Embryonic facial prominence (tissue), 1 donor: ENCODE data around the gene KCNQ1OT1.

Experiments
- DNase-seq: peaks from one replicate; pipeline ENCODE4 v3.0.0-alpha.2; 2016; ENCODE audit errors: extremely low spot score

KCNQ1OT1 gene

GRCh38 chr11:2737226-2737590 is 37.4 kb upstream of the KCNQ1OT1 start:
- no peak for DNase-seq

GRCh38 chr11:2736577-2737225 is 36.9 kb upstream of the KCNQ1OT1 start:
- no peak for DNase-seq

GRCh38 chr11:2735053-2735589 is 35.3 kb upstream of the KCNQ1OT1 start:
- no peak for DNase-seq

- DNase-seq, result no peak
Measured at GRCh38 chr11:2734181-2735052, 34.6 kb upstream of the KCNQ1OT1 start.

DNA sequence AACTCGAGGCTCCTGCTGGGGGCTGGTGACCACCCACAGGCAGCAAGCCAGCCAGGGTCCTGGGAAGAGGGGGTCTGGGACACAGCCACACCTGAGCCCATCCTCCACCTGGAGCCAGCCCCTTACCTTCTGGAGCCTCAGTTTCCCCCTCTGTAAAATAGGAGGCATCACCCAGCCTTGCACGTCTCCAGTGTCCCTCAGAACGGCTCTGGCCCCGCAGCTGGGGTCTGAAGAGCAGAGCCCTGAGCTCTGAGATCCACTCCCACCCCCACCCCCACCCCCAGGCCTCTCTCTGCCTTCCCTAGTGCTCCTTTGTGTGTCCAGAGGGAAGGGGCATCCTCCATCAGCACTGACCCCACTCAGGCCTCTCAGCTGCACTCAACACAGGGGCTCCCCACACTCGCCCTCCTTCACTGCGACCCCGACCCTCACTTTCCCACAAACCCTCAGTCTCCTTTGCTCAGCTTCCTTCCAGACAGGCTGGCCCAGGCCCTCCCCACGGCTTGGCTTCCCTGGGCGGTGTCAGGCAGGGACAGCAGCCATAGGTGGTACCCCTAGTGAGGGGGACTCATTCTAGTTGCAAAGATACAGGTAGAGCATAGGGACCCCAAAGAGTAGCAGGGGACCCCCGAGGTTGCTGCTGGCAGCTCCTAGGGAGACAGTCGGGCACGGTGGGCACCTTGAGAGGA is 33.3 kb upstream of the KCNQ1OT1 start:
- no peak for DNase-seq

DNA sequence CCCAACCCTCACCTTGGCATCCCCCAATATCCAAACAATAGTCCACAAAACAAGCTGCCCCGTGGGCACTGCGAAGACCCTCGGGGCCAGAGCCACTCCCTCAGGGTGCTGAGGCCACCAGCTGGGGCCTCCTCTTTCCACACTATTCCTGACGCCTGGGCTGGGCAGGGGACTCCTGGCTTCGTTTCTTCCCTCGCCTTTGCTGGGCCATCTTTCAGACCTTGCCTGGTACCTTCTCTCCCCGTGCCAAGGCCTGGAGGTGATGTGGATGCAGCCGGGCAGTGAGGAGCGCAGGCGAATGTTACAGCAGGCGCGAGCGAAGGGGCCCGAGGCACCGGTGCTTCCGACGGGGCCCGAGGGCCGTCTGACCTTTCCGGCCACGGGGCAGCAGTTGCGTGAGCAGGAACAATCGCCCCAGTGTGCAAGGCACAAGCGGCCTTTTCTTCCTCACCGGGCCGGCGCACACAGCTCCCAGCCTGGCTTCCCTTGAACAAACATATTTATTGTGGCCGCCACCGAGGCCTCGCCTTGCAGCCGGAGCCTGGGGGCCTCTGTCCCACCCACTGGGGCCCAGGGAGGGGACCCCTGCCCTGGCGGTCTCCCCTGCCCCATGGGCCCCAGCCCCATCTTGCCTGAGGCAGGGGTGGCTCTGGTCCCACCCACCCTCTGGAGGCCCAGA is 32.6 kb upstream of the KCNQ1OT1 start:
- no peak for DNase-seq

- no peak for DNase-seq
Measured at GRCh38 chr11:2731130-2732125, 31.6 kb upstream of the KCNQ1OT1 start.

DNA sequence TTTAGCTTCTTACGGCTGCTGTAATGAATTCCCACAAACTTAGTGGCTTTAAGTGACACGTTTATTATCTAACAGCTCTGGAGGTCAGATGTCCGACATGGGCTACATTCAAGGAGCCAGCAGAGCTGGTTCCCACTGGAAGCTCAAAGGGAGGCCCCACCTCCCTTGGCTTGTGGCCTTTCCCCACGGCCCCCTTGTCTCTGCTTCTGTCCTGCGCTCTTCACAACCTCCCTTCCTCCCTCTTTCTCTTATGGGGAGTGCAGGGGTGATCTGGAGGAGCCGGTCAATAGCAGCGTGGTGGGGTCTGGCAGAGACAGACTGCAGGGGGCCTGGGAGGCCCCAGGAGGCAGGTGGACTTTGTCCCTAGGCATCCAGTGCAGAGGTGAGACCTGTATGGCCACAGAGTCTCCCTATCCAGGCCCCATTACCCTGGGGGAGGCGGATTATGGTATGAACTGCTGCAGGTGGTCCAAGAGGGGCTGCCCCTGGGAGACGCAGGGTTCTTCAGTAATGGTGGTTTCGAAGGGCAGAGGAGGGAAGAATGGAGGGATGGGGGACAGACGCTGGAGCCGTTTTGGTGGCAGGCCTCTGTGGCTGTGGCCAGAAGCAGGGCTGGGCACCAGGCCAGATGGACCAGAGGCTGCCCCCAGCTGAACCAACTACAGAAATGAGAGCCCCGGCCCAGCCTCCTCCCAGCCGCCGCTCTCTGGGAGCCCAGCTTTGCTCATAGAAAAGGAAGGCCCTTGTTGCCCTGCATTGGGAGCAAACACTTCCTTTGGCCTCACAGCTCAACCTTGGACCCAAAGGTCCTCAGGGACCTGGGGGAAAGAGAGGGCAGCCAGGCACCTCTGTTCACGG is 30.7 kb upstream of the KCNQ1OT1 start:
- no peak for DNase-seq

DNA sequence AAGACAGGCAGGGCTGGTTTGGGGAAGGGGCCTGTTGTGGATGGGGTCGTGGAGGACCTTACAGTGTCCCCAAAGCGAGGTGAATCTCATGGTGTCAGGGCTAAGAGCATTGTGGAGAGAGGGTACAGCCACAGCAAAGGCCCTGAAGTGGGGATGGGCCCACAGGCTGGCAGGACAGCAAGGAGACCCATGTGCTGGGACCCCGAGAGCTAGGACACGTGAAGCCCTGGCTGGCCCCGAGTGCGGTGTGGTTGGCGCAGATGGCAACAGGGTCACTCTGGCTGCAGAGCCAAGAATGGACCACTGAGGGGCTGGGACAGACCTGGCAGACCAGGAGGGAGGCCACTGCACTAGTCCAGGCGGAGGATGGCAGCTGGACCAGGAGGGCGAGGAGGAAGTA is 30.0 kb upstream of the KCNQ1OT1 start:
- no peak for DNase-seq

- DNase-seq, result no peak
Measured at GRCh38 chr11:2728663-2729332, 29.0 kb upstream of the KCNQ1OT1 start.

DNA sequence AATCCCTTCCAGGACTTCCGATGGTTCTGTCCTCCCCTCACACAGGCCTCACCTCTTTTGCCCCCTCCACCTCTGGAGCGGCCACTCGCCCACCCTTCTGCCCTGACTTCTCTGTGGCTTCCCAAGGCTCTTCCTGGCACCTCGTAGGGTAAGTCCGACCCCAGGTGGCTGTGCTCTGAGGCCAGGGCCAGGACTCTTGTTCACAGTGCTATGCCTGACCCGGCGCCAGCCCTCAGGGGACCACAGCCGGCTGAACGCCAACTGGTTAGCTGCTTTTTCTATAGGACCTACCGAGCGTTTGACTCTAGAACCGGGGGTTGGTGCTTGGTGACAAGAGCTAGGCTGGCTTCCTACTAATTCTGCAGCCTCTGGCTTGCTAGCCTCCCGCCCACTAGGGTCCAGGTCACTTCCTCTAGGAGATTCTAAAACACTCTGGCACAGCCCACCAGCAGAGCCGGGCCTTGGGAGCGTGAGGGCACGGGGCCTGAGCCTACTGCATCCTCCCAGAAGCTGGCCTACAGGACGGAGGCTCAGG is 28.4 kb upstream of the KCNQ1OT1 start:
- DNase-seq, result no peak

DNA sequence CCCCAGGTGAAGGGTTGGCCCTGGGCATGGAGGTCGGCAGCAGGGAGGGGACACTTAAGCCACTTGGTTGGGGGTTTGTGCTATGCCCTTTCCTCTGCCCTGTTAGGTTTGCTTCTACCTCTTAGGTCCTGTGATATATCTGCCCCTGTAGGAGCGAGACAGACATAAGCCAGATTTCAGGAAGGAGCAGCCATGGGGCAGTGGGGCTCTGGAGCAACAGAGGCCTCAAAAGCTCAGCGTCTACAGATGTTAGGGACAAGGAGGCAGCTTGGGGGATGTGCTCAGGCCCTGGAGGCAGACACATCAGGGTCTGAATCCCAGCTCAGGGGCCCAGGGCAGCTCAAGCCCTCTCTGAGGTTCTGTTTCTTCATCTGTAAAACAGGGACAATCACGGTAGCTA is 27.2 kb upstream of the KCNQ1OT1 start:
- no peak for DNase-seq

DNA sequence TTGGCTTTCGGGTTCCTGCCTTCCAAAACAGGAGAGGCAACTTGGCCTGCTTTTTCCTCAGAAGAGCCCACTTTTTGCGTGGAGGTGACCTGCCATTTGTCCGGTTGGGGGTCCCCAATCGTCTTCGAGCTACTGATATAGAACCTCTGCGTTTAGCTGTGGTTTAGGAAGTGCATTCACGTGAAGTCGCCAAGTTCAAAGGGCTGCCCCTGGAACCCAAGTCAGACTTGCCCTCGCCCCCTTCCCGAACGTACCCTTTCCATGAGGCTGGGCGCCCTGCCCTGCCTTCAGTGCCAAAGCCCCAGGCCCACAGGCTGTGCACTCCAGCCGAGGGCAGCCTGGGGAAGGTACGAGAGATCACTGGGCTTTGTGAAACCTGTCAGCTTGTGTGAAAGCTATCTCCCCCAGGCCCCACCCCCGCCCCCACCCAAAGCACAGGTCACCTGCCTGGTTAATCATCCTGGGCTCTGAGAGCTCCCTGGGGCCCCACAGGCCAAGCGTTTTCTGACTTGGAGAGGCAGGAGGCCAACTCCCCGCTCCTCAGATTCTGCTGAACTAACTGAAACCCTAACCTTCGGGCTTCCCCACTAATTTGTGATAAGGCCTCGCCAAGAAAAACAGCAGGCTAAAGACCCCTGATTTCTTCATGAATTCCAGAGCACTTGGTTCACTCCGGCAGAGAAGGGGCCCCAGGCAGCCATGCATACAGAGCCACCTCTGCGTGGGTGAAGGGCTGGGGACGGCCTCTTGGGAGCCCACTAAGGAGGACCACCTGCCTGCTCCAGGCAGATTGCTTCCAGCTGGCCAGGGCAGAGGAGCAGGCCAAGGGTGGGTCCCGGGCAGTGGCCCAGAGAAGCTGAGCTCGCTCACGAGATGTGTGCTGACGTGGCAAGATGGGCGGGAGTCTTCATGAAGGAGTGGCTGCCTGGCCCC is 25.8 kb upstream of the KCNQ1OT1 start:
- DNase-seq, result peak; percentile 37

- DNase-seq, result no peak
Measured at GRCh38 chr11:2724653-2725367, 25.0 kb upstream of the KCNQ1OT1 start.

GRCh38 chr11:2724104-2724503 is 24.3 kb upstream of the KCNQ1OT1 start:
- DNase-seq, result no peak

- DNase-seq, result no peak
Measured at GRCh38 chr11:2722955-2723354, 23.2 kb upstream of the KCNQ1OT1 start.
